ENCODE results near the gene APC2.

The APC2 gene

GRCh38 chr19:1449467-1450442 is at the start of gene APC2:
Gene APC2 (plus strand): TSS chr19:1450121. CDS start chr19:1453002, 2,881 bp downstream.
- peak; percentile 36 for DNase-seq (ENCODE audit: low read depth)
- H3K4me3 ChIP-seq (ENCODE audit: low read length), result peak within 1 kb of the TSS; percentile 40
- no peak for TF ChIP-seq CTCF (conservative IDR thresholded peaks at IDR 0.05; ENCODE audit: low read length)

GRCh38 chr19:1400281-1401137 is 49.4 kb upstream of the APC2 start:
- peak overlapping the region; percentile 65 for H3K4me3 ChIP-seq (ENCODE audit: low read length)
- peak; percentile 13 for DNase-seq (ENCODE audit: low read depth)
- TF ChIP-seq CTCF (conservative IDR thresholded peaks at IDR 0.05; ENCODE audit: low read length), result no peak

- peak within 1 kb of the TSS; percentile 65 for H3K4me3 ChIP-seq (ENCODE audit: low read length)
- peak; percentile 21; the same call in 1 of the 2 replicates for TF ChIP-seq CTCF (conservative IDR thresholded peaks at IDR 0.05; ENCODE audit: low read length)
- peak; percentile 32 for DNase-seq (ENCODE audit: low read depth)
Measured at GRCh38 chr19:1401138-1401888, 48.6 kb upstream of the APC2 start, which contains the start of gene GAMT. Gene GAMT (minus strand): TSS chr19:1401542. CDS start chr19:1401476, 66 bp downstream.

- TF ChIP-seq CTCF (conservative IDR thresholded peaks at IDR 0.05; ENCODE audit: low read length), result no peak
- peak overlapping the region; percentile 51 for H3K4me3 ChIP-seq (ENCODE audit: low read length)
- no peak for DNase-seq (ENCODE audit: low read depth)
Measured at GRCh38 chr19:1401889-1402217, 48.1 kb upstream of the APC2 start.

- no peak overlapping the region for H3K4me3 ChIP-seq (ENCODE audit: low read length)
- DNase-seq (ENCODE audit: low read depth), result no peak
- no peak for TF ChIP-seq CTCF (conservative IDR thresholded peaks at IDR 0.05; ENCODE audit: low read length)
Measured at GRCh38 chr19:1402411-1403070, 47.4 kb upstream of the APC2 start.

Measured in AG10803 (cell line).